ENCODE results near the gene PTPN14. TPM values are rescaled to one million over a fixed set of nuclear protein-coding genes. Genes with fewer than 3 reads are reported as not detected.

PTPN14 gene
- total RNA-seq, 1 experiment from 2014 or later = 243 TPM

DNA sequence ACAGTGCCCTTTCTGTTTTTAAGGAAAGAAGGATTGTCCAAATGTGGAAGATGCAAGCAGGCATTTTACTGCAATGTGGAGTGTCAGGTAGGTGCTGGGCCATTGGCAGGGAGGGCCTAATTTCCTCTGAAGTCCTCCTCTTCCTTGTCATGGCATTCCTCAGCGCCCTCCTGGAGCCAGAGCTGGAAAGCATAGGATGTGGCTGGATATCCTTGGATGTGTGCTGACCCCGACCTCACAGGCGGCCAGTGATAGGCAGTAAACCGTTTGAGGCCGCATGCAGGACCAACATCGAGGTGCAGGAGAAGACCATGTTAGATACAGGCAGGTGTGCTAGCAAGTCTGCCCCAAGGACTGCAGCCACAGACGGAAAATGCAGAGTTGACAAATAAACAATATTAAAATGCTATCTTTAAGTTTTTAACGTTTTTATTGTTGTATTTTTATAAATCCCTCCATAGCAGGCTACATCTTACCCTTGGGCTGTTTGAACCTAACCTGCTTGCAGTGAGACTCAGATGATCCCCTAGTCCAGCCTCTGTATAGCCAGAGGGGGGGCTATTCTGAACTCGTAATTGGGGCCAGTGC is 246.1 kb downstream of the PTPN14 start:
- no TSS peak for BruUV-seq (replicated peaks)
- no peak for DNase-seq (ENCODE audit: unreplicated experiment)
- CTCF ChIA-PET = interaction anchor here (1.1 to 23.9 kb wide), 6 partner anchors 14 to 280 kb away, joined by 6 to 332 read pairs (median 29); no protein-coding TSS in a partner anchor

DNA sequence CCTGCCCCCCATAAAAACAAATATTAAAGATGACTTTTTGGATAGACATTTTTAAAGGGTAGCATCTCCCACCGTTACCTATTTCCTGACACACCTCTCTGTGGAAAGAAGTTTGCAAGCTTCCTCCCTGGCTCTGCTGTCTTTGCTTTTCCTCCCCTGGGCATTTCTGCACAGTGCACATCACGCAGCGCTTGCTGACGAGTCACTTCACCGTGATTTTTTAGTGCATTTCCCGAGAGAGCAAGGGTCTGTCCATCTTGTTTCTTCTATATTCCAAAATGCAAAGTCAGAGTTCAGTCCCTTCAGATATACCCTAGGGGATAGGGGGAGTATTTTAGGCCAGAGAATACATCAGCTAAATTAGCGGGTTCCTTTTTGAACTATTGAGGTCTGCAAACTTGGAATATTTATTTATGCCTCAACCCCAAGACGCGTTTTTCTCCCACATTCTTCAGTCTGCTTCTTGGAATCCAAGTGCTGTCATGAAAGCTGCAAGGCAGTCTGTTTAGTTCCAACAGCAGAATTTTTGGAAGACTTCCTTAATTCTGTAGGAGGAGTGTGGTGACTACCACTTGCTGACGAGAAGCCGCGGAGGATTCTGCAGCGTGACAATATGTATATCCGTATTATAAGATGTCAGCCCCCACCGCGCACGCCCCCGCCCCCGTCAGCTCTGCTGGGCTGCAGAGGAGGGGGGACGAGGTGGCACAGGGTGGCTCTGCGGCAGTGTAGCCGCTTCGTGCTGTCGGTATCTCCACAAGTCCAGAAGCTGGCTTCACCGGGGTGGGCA is 248.1 kb downstream of the PTPN14 start:
- TF ChIP-seq CTCF (IDR thresholded peaks at IDR 0.05; ENCODE audit: unreplicated experiment) = no peak
- POLR2A ChIA-PET = interaction anchor here (0.9 to 2.0 kb wide), 5 partner anchors 10 to 307 kb away, joined by 3 to 6 read pairs (median 3); no protein-coding TSS in a partner anchor
- Mint-ChIP-seq H3K27me3 (ENCODE audit: insufficient read depth, unreplicated experiment) (no peaks in the 10 kb centered on the region), H3K9me3 (ENCODE audit: unreplicated experiment) (no peaks in the 10 kb centered on the region), H3K36me3 (ENCODE audit: insufficient read depth, unreplicated experiment) (no peaks in the 10 kb centered on the region), H3K4me3 (ENCODE audit: unreplicated experiment) (no peak overlapping the region), H3K27ac (ENCODE audit: low read depth, unreplicated experiment) (no peak overlapping the region), H3K4me1 (ENCODE audit: insufficient read depth, unreplicated experiment) (no peaks in the 10 kb centered on the region)
- no TSS peak for BruUV-seq (replicated peaks)
- CTCF ChIA-PET = interaction anchor here (0.5 to 23.9 kb wide), 14 partner anchors 10 to 1590 kb away, joined by 3 to 332 read pairs (median 3); no protein-coding TSS in a partner anchor
- DNase-seq (ENCODE audit: unreplicated experiment) = no peak
- intact Hi-C loops (cut with micrococcal nuclease) = no loop called here

More for the DNA sequence above, 246.1 kb downstream of the PTPN14 start:
- TF ChIP-seq CTCF (IDR thresholded peaks at IDR 0.05; ENCODE audit: unreplicated experiment) = no peak
- intact Hi-C loops (cut with micrococcal nuclease) = no loop called here
- Mint-ChIP-seq H3K4me1 (ENCODE audit: insufficient read depth, unreplicated experiment) (no peaks in the 10 kb centered on the region), H3K36me3 (ENCODE audit: insufficient read depth, unreplicated experiment) (no peaks in the 10 kb centered on the region), H3K9me3 (ENCODE audit: unreplicated experiment) (no peaks in the 10 kb centered on the region), H3K4me3 (ENCODE audit: unreplicated experiment) (no peak overlapping the region), H3K27me3 (ENCODE audit: insufficient read depth, unreplicated experiment) (no peaks in the 10 kb centered on the region), H3K27ac (ENCODE audit: low read depth, unreplicated experiment) (no peak overlapping the region)
- POLR2A ChIA-PET = interaction anchor here (1.4 kb wide), 1 partner anchor 12 kb away, joined by 5 read pairs; no protein-coding TSS in a partner anchor

- intact Hi-C loops (cut with micrococcal nuclease) = no loop called here
- H3K27me3 Mint-ChIP-seq (ENCODE audit: insufficient read depth, unreplicated experiment) = no peaks in the 10 kb centered on the region
- DNase-seq (ENCODE audit: unreplicated experiment) = no peak
- ChIA-PET CTCF (interaction anchor here (0.8 to 23.9 kb wide), 8 partner anchors 9 to 326 kb away, joined by 3 to 332 read pairs (median 6); no protein-coding TSS in a partner anchor), POLR2A (interaction anchor here (0.8 kb wide), 1 partner anchor 10 kb away, joined by 3 read pairs; no protein-coding TSS in a partner anchor)
- no peak overlapping the region for H3K4me3 Mint-ChIP-seq (ENCODE audit: unreplicated experiment)
- peaks cover 12% of the 10 kb centered on the region for H3K4me1 Mint-ChIP-seq (ENCODE audit: insufficient read depth, unreplicated experiment)
- BruUV-seq (replicated peaks) = no TSS peak
- H3K9me3 Mint-ChIP-seq (ENCODE audit: unreplicated experiment) = no peaks in the 10 kb centered on the region
- no peaks in the 10 kb centered on the region for H3K36me3 Mint-ChIP-seq (ENCODE audit: insufficient read depth, unreplicated experiment)
- TF ChIP-seq CTCF (IDR thresholded peaks at IDR 0.05; ENCODE audit: unreplicated experiment) = no peak
- H3K27ac Mint-ChIP-seq (ENCODE audit: low read depth, unreplicated experiment) = no peak overlapping the region
Observed at GRCh38 chr1:214301526-214301925, 249.9 kb downstream of the PTPN14 start.

DNA sequence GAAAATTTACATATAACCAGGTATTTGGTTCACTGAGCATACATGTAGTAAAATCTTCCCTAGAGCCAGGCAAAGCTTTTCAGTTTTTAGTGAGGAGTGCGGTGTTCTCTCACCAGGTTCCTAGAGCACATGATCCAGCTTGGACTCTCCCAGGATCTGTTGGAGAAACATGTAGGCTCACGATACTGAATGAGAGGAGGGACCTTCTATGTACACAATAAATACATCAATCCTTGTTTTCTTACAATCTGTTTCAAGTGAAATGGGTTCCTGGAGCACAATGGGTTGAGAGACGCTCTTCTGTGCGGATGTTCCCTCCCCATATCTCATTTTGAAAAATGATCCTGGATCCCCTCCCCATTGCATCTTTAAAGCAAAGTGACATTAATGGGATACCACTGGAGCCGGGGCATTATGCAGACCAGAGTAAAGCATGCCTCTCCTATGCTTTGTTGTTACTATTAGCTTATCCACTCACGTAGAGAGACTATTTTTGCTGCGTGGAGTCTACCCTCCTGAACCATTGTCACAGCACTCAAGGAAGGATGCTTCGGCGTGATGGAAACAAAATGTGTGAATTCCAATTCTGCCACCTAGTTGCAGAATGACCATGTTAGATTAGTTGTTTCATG is 251.1 kb downstream of the PTPN14 start:
- Mint-ChIP-seq H3K27ac (ENCODE audit: low read depth, unreplicated experiment) (no peak overlapping the region), H3K27me3 (ENCODE audit: insufficient read depth, unreplicated experiment) (no peaks in the 10 kb centered on the region), H3K4me3 (ENCODE audit: unreplicated experiment) (no peak overlapping the region), H3K4me1 (ENCODE audit: insufficient read depth, unreplicated experiment) (peaks cover 15% of the 10 kb centered on the region), H3K9me3 (ENCODE audit: unreplicated experiment) (no peaks in the 10 kb centered on the region), H3K36me3 (ENCODE audit: insufficient read depth, unreplicated experiment) (no peaks in the 10 kb centered on the region)
- intact Hi-C loops (cut with micrococcal nuclease) = no loop called here
- ChIA-PET POLR2A (interaction anchor here (1.1 kb wide), 1 partner anchor 19 kb away, joined by 3 read pairs; the partner anchor contains the start of gene SMYD2), CTCF (interaction anchor here (0.7 to 23.9 kb wide), 12 partner anchors 9 to 759 kb away, joined by 3 to 332 read pairs (median 4); no protein-coding TSS in a partner anchor)
- BruUV-seq (replicated peaks) = no TSS peak
- no peak for TF ChIP-seq CTCF (IDR thresholded peaks at IDR 0.05; ENCODE audit: unreplicated experiment)
- DNase-seq (ENCODE audit: unreplicated experiment) = no peak

Measured in MCF 10A (cell line).